ENCODE data around the gene GFRA4. TPM values are rescaled to one million over a fixed set of nuclear protein-coding genes. Genes with fewer than 3 reads are reported as not detected.

GFRA4 gene
- total RNA-seq, 1 experiment from 2014 or later, result not detected

GRCh38 chr20:3694864-3695263 lies 31.7 kb upstream of the GFRA4 start:
- Histone ChIP-seq H3K9me2 (replicated peaks; ENCODE audit: low read length) (no peaks in the 10 kb centered on the region), H4K20me1 (ENCODE audit: low read length) (no peaks in the 10 kb centered on the region), H2AFZ (ENCODE audit: low read length) (no peak overlapping the region), H3K9me3 (ENCODE audit: low read length) (no peaks in the 10 kb centered on the region), H3K4me3 (ENCODE audit: low read length) (no peak overlapping the region), H3K79me2 (ENCODE audit: low read length) (no peaks in the 10 kb centered on the region), H3K4me2 (ENCODE audit: low read length) (no peak overlapping the region), H3K9ac (ENCODE audit: low read length) (no peak overlapping the region), H3F3A (ENCODE audit: low read length, unreplicated experiment) (no peaks in the 10 kb centered on the region), H3K36me3 (ENCODE audit: low read depth, low read length) (no peaks in the 10 kb centered on the region), H3K4me1 (ENCODE audit: insufficient read depth, low read length) (no peaks in the 10 kb centered on the region), H3K27ac (ENCODE audit: low read length) (no peak overlapping the region), H3K27me3 (ENCODE audit: low read length) (no peaks in the 10 kb centered on the region)
- TF ChIP-seq EZH2 (IDR thresholded peaks at IDR 0.05; ENCODE audit: low read length, unreplicated experiment) (no peak), EZH2phosphoT487 (IDR thresholded peaks at IDR 0.05; ENCODE audit: borderline replicate concordance, low read length) (no peak), CTCF (conservative IDR thresholded peaks at IDR 0.05; ENCODE audit: low read depth, low read length) (no peak)
- no peak for DNase-seq
- POLR2A ChIA-PET (ENCODE audit: unreplicated experiment), result interaction anchor here (0.7 kb wide), 1 partner anchor 132 kb away, joined by 3 read pairs; no protein-coding TSS in a partner anchor
- no TSS peak for BruUV-seq (replicated peaks)
- ATAC-seq, result no peak
- CTCF ChIA-PET, result no interaction called here
- intact Hi-C loops (cut with micrococcal nuclease), result no loop called here

GRCh38 chr20:3693376-3693775 lies 30.2 kb upstream of the GFRA4 start:
- intact Hi-C loops (cut with micrococcal nuclease), result no loop called here
- no peak overlapping the region for H3K9ac ChIP-seq (ENCODE audit: low read length)
- no peaks in the 10 kb centered on the region for H3F3A ChIP-seq (ENCODE audit: low read length, unreplicated experiment)
- H3K36me3 ChIP-seq (ENCODE audit: low read depth, low read length), result no peaks in the 10 kb centered on the region
- H3K9me3 ChIP-seq (ENCODE audit: low read length), result no peaks in the 10 kb centered on the region
- H3K9me2 ChIP-seq (replicated peaks; ENCODE audit: low read length), result no peaks in the 10 kb centered on the region
- H3K27me3 ChIP-seq (ENCODE audit: low read length), result no peaks in the 10 kb centered on the region
- no peak overlapping the region for H3K27ac ChIP-seq (ENCODE audit: low read length)
- no peak overlapping the region for H3K4me3 ChIP-seq (ENCODE audit: low read length)
- ATAC-seq (no peak), DNase-seq (no peak)
- H3K4me1 ChIP-seq (ENCODE audit: insufficient read depth, low read length), result no peaks in the 10 kb centered on the region
- POLR2A ChIA-PET (ENCODE audit: unreplicated experiment), result no interaction called here
- TF ChIP-seq EZH2phosphoT487 (IDR thresholded peaks at IDR 0.05; ENCODE audit: borderline replicate concordance, low read length), result no peak
- TF ChIP-seq EZH2 (IDR thresholded peaks at IDR 0.05; ENCODE audit: low read length, unreplicated experiment), result no peak
- no peak for TF ChIP-seq CTCF (conservative IDR thresholded peaks at IDR 0.05; ENCODE audit: low read depth, low read length)
- H3K79me2 ChIP-seq (ENCODE audit: low read length), result no peaks in the 10 kb centered on the region
- CTCF ChIA-PET, result no interaction called here
- H2AFZ ChIP-seq (ENCODE audit: low read length), result no peak overlapping the region
- H4K20me1 ChIP-seq (ENCODE audit: low read length), result no peaks in the 10 kb centered on the region
- no TSS peak for BruUV-seq (replicated peaks)
- H3K4me2 ChIP-seq (ENCODE audit: low read length), result no peak overlapping the region

- no peaks in the 10 kb centered on the region for H3K4me1 ChIP-seq (ENCODE audit: insufficient read depth, low read length)
- ATAC-seq (no peak), DNase-seq (no peak)
- no peak overlapping the region for H3K4me2 ChIP-seq (ENCODE audit: low read length)
- TF ChIP-seq EZH2 (IDR thresholded peaks at IDR 0.05; ENCODE audit: low read length, unreplicated experiment) (no peak), CTCF (conservative IDR thresholded peaks at IDR 0.05; ENCODE audit: low read depth, low read length) (no peak), EZH2phosphoT487 (IDR thresholded peaks at IDR 0.05; ENCODE audit: borderline replicate concordance, low read length) (no peak)
- no peaks in the 10 kb centered on the region for H3K9me2 ChIP-seq (replicated peaks; ENCODE audit: low read length)
- no peak overlapping the region for H3K27ac ChIP-seq (ENCODE audit: low read length)
- H2AFZ ChIP-seq (ENCODE audit: low read length), result no peak overlapping the region
- intact Hi-C loops (cut with micrococcal nuclease), result no loop called here
- H3K79me2 ChIP-seq (ENCODE audit: low read length), result no peaks in the 10 kb centered on the region
- H3K4me3 ChIP-seq (ENCODE audit: low read length), result no peak overlapping the region
- H3K9me3 ChIP-seq (ENCODE audit: low read length), result no peaks in the 10 kb centered on the region
- H4K20me1 ChIP-seq (ENCODE audit: low read length), result no peaks in the 10 kb centered on the region
- no peak overlapping the region for H3K9ac ChIP-seq (ENCODE audit: low read length)
- no peaks in the 10 kb centered on the region for H3K36me3 ChIP-seq (ENCODE audit: low read depth, low read length)
- H3F3A ChIP-seq (ENCODE audit: low read length, unreplicated experiment), result no peaks in the 10 kb centered on the region
- ChIA-PET CTCF (no interaction called here), POLR2A (ENCODE audit: unreplicated experiment) (no interaction called here)
- H3K27me3 ChIP-seq (ENCODE audit: low read length), result no peaks in the 10 kb centered on the region
- BruUV-seq (replicated peaks), result no TSS peak
These were observed 29.6 kb upstream of the GFRA4 start for GRCh38 chr20:3692706-3693294.
